HCT116 (cell line): ENCODE data around the gene KRT38.

Experiments used
- CEBPB ChIP-seq: IDR thresholded peaks from 2 replicates; pipeline ENCODE4 v1.6.1; 2012; ENCODE audit warnings: low read depth
- CTCF ChIP-seq, 3 experiments: fragments of 200-600 bp in 1 of 3; sonication (generic) in 1 of 3; IDR thresholded peaks in 2 of 3; conservative IDR thresholded peaks in 1 of 3; 2 replicates each; pipeline ENCODE4 v1.5.1; 2012 to 2017; ENCODE audit warnings: low read depth in 2 of 3, low read length in 2 of 3, antibody characterized with exemption in 1 of 3, borderline replicate concordance in 1 of 3, control low read depth in 1 of 3, mild to moderate bottlenecking in 1 of 3, mixed read lengths in 1 of 3, mixed run types in 1 of 3, moderate library complexity in 1 of 3; ENCODE audit not compliant: insufficient read depth in 1 of 3
- EGR1 ChIP-seq: IDR thresholded peaks from 2 replicates; pipeline ENCODE4 v1.6.1; 2012; ENCODE audit warnings: low read depth
- EZH2 ChIP-seq: fragments of 200-600 bp; sonication (generic); IDR thresholded peaks from 2 replicates; pipeline ENCODE4 v1.6.1; 2017; ENCODE audit warnings: antibody characterized with exemption, mixed run types
- EZH2phosphoT487 ChIP-seq: fragments of 200-600 bp; IDR thresholded peaks from 2 replicates; pipeline ENCODE4 v1.6.1; 2018; ENCODE audit warnings: antibody characterized with exemption, borderline replicate concordance
- JUND ChIP-seq: IDR thresholded peaks from 2 replicates; pipeline ENCODE4 v1.6.1; 2012
- MAX ChIP-seq: IDR thresholded peaks from 2 replicates; pipeline ENCODE4 v1.6.1; 2012
- POLR2A ChIP-seq: IDR thresholded peaks from 2 replicates; pipeline ENCODE4 v1.7.0; 2011; ENCODE audit warnings: borderline replicate concordance; ENCODE audit not compliant: insufficient read depth, insufficient read length; ENCODE audit errors: extremely low read depth
- REST ChIP-seq: IDR thresholded peaks from 2 replicates; pipeline ENCODE4 v1.6.1; 2012; ENCODE audit warnings: low read depth
- ZBTB33 ChIP-seq: IDR thresholded peaks from 2 replicates; pipeline ENCODE4 v1.6.1; 2011; ENCODE audit warnings: mild to moderate bottlenecking, low read length, moderate library complexity; ENCODE audit not compliant: insufficient replicate concordance; ENCODE audit errors: extremely low read depth

GRCh38 chr17:41415833-41416335 is 24.9 kb downstream of the KRT38 start:
- TF ChIP-seq CTCF (IDR thresholded peaks at IDR 0.05 in 2 of 3, conservative IDR thresholded peaks at IDR 0.05 in 1 of 3; ENCODE audit: borderline replicate concordance in 1 of 3, insufficient read depth in 1 of 3, low read depth in 2 of 3, low read length in 2 of 3) (no peak), EZH2phosphoT487 (no peak), REST (no peak), EZH2 (no peak), MAX (no peak), POLR2A (no peak), JUND (no peak), EGR1 (no peak), ZBTB33 (no peak), CEBPB (no peak)
